CD4-positive, alpha-beta T cell treated with Interleukin-12 subunit alpha and Interleukin-12 subunit beta, for 1 hour (primary cell): ENCODE results near the gene GCM1.
"Not testable (repeated sequence)": the region's sequence is repeated elsewhere in the genome, so short reads cannot be mapped to it uniquely, and the experiment has no call there.

Experiments used
- DNase-seq: peaks from one replicate; pipeline ENCODE4 v3.0.0-alpha.2; 2020

Gene GCM1

DNA sequence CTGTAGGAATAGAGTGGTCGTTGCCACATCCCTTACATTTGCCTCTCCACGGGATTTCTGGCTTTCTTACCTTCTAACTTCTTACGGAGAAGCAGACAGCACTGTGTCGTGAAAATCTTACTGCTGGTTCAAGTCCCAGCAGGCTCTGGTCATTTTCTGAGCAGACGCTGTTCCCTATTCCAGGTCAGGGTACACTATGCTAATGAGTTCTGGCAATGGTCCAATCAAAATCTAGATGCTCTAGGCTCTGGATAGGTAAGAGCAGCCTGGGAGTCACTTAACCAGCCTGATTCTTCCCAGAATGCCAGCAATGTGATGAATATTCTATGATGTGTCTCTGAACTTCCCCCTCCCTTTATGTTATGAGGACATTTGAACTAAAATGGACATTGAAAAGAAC lies at the start of gene GCM1:
Gene GCM1, minus strand, starts transcription at position 158 of the 400 bp plus-strand sequence. CDS start 3,209 bp downstream, outside the sequence.
- no peak for DNase-seq

GRCh38 chr6:53197553-53197952 lies 48.9 kb upstream of the GCM1 start:
- no peak for DNase-seq

DNA sequence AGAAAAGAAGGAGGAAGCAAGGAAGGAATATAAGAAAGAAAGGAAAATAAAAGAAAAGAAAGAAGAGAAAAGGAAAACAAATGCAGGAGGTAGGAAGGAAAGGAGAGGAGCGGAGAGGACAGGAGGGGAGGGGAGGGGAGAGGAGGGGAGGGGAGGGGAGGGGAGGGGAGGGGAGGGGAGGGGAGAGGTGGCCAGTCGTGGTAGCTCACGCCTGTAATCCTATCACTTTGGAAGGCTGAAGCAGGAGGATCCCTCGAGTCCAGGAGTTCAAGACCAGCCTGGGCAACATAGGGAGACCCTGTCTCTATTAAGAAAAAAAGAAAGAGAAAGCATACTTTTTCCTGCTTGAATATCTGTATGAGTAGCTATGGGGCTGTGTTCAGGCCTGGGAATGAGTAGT lies 46.4 kb upstream of the GCM1 start:
- DNase-seq = no peak

DNA sequence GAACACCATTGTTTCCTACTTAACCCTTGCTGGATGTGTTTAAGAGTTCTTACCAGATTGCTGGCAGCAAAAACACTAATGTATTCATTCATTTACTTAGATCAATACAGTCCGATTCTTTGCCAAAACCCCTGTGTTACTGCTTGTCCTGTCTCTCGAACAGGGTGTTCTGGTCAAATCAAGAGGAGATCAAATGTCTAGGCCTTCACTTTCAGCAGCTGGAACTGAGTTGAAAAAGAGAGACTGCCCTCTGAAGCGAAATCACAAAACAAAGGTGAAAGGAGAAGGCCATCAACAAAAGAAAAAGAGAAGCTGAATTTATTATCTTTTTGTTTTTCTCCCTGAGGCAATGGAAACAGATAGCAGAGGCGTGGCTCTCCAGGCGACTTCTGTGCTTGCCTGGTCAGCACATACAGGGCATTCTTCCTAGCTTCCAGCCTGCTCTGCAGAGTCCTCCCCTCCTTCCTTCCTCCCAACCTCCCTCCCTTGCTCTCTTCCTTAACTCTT lies 44.1 kb upstream of the GCM1 start:
- no peak for DNase-seq

DNA sequence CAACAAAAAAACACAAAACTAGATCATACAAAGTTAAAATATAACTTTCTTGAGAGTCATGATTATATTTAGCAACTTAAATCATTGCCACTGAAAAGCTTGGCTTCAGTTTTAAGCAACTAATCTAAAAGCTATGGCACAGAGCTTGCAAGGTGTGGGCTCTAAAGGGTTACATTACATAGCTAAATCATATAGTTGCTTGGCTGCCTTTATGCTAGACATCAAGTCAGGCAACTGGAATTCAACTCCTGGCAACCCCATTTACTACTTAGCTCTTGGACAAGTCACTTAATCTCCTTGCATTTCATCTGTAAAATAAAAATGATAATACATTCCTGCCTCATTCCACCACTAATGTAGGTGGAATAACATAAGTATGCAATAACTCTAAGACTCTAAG lies 40.9 kb upstream of the GCM1 start:
- DNase-seq = no peak

DNA sequence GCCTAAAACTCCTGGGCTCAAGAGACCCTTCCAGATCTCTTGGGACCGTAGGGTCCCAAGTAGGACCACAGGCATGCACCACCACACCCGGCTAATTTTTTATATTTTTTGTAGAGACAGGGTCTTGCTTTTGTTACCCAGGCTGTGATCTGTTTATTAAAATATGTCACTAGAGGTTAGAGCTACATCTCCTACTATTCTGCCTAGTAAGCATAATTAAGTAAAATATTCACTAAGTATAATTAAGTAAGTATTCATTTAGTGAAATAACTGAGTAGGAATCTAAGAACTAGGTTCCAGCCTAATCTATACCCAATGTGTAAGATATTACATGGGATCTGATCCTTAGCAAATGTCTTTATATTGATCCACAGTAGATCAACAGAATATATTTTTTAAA lies 40.2 kb upstream of the GCM1 start:
- DNase-seq = no peak

DNA sequence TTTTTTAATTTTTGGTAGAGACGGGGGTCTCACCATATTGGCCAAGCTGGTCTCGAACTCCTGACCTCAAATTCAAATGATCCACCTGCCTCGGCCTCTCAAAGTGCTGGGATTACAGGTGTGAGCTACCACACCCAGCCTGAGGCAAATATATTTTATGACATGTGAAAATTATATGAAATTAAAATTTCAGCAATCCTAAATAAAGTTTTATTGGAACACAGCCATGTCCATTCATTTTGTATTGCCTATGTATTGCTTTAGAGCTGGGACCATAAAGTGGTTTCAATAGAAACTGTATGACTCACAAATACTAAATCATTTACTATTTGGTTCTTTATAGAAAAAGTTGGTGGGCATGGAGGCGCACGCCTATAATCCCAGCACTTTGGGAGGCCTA lies 32.0 kb upstream of the GCM1 start:
- DNase-seq = no peak

DNA sequence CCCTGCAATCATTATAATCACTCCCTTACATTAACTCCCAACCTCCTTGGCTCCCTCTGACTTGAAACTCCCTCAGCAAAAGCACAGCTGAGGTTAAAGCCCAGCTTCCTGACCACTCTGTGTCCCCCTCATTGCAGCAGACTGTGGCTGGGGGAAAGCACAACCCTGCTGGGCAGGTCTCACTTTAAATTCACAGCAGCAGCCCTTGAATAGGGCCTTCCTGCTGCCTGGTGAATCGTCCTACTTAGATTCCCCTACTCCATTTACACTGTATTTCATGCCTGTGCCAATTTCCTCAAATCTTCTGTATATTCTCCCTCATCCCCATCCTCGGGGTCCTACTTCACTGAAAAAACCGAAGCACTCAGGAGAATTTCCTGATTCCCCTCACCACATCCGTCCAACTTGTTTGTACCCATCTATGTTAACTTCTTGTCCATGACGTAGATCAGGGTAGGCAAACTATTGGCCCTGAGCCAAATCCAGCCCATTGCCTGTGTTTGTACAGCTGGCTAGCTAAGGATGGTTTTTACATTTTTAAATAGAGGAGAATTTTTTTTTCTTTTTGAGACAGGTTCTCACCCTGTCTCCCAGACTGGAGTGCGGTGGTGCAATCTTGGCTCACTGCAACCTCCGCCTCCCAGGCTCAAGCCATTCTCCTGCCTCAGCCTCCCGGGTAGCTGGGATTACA lies 31.5 kb upstream of the GCM1 start:
- peak; percentile 13 for DNase-seq

GRCh38 chr6:53178837-53179432 lies 30.3 kb upstream of the GCM1 start:
- no peak for DNase-seq

DNA sequence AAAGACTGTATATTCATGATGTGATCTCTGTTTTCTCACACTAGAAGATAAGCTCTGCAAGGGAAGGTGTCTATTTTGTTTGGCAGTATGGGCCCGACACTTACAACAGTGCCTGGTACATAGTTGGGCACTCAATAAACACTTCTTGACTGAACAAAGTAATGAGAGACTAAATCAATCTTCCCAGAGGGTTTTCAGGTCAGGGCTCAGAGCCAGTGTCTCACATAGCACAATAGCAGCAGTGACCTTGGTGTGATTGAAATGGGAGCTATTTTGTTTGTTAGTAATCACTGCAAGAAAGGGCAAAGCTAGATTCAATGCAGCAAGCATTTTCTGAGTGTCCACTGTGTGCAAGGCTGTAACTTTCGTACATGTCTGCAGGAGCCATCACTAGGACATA lies 26.4 kb upstream of the GCM1 start:
- no peak for DNase-seq

- no peak for DNase-seq
These were observed 23.8 kb upstream of the GCM1 start for GRCh38 chr6:53172468-53172803.

DNA sequence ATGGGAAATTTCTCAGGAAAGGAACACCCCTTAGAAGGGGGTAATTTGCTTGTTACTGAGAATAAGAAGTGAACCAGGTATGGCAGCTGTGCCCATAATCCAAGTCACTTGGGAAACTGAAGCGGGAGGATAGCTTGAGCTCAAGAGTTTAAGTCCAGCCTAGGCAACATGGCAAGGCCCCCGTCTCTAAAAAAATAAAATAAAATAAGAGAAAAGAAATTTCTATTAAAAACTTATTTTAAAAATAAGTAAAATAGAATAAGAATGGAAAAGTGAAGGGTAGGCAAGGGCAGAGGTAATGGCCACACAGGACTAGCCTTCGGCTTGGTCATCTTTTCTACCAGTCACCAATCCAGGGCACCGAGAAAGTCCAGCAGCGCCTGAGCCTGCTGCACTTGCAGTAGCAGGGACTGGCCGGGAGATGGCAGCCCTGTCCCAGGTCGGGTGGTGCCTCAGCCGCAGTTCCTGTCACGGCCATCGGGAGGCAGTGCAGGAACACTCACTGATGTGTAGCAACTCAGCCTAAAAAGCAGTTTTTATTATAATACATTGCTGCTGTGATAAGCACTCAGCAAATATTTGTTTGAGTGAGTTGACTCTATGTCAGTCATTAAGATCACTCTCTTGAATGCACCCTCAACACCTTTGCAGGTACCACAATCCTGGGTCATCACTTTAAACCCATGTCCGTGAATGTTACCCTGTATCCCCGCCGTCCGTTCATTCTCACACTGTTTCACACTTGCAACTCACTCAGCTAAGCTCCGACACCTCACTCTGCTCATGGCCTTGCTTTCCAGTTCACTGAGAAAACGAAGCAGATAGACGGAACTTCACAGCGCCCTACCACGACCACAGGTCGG lies 23.2 kb upstream of the GCM1 start:
- DNase-seq = peak; percentile 89

- DNase-seq = no peak
These were observed 20.1 kb upstream of the GCM1 start for GRCh38 chr6:53168516-53169267.

DNA sequence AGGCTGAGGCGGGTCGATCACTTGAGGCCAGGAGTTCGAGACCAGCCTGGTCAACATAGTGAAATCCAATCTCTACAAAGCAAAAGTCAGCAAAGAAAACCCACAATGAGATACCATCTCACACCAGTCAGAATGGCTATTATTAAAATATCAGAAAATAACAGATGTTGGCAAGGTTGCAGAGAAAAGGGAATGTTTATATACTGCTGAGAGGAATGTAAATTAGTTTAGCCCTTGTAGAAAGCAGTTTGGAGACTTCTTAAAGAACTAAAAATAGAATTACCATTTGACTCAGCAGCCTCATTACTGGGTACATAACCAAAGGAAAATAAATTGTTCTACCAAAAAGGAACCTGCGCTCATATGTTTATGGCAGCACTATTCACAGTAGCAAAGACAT lies 16.7 kb upstream of the GCM1 start:
- DNase-seq = no peak

DNA sequence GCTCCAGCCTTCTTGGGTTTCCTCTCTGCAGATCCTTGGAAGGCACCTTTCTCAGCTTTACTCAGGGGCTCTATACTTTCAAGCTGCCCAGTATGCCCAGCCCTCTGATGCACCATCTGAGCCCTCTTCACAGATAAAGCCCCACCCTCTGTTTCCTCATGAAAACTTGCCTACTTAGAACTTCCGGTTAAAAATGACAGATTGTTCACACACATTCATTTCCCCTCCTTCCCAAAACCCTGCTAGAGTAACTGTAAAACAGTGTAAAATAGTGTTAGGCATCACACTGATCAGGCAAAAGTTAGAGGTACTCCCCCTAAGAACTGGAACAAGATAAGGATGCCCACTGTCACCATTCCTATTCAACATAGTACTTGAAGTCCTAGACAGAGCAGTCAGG lies 14.0 kb upstream of the GCM1 start:
- no peak for DNase-seq

GRCh38 chr6:53161481-53162009 lies 12.9 kb upstream of the GCM1 start:
- DNase-seq = no peak

- DNase-seq = no peak
These were observed 10.9 kb upstream of the GCM1 start for GRCh38 chr6:53159558-53159957.

- DNase-seq = not testable (repeated sequence)
These were observed 9.4 kb upstream of the GCM1 start for GRCh38 chr6:53158076-53158475.

DNA sequence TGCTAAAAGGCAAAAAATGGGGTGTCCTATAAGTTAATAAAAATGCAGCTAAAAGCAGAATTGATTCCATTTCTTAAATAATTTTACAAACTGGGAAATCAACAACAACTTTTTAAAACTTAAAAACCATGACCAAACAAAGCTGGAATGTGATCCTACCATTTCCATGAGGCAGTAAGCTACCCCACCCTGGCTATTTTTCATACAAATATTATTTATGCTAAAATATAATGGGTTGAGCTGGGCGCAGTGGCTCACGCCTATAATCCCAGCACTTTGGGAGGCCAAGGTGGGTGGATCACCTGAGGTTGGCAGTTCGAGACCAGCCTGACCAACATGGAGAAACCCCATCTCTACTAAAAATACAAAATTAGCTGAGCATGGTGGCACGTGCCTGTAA lies 6.6 kb upstream of the GCM1 start:
- DNase-seq = not testable (repeated sequence)

- DNase-seq = no peak
These were observed 6.2 kb upstream of the GCM1 start for GRCh38 chr6:53154794-53155193.

GRCh38 chr6:53154071-53154470 lies 5.4 kb upstream of the GCM1 start:
- DNase-seq = no peak

- DNase-seq = no peak
These were observed 3.9 kb upstream of the GCM1 start for GRCh38 chr6:53152576-53152975.

DNA sequence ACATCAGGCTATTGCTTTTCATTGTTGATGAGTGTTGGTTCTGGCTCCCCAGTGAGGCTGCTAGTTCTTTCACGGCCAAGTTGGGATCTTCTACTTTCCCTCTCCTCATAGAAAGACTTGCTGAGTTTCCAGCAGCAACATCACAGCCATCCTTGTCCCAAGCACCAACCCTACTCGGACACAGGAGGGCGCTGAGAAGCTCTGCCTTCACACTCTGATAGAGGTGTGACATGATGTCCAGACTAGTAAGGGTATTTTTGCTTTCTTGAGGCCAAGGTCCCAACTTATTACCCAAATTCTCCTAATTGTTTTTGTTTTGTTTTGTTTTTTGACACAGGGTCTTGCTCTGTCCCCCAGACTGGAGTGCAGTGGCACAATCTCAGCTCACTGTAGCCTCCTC lies 3.0 kb upstream of the GCM1 start:
- no peak for DNase-seq
